HEK293 (cell line): ENCODE measurements around the gene LRP10.
A peak's percentile ranks its signal among the peaks of the same experiment; 100 is the strongest.

Experiments
- KLF1 ChIP-seq: fragments of 450-650 bp; formaldehyde crosslinking; IDR thresholded peaks from 2 replicates; pipeline ENCODE4 v1.5.1; 2016; ENCODE audit warnings: missing biosample characterization, missing genetic modification characterization
- KLF8 ChIP-seq: fragments of 450-650 bp; formaldehyde crosslinking; IDR thresholded peaks from 2 replicates; pipeline ENCODE4 v1.5.1; 2016; ENCODE audit warnings: missing biosample characterization, missing genetic modification characterization
- SP3 ChIP-seq: fragments of 450-650 bp; formaldehyde crosslinking; IDR thresholded peaks from 2 replicates; pipeline ENCODE4 v1.5.1; 2016; ENCODE audit warnings: missing biosample characterization, missing genetic modification characterization
- ZBTB17 ChIP-seq: fragments of 450-650 bp; formaldehyde crosslinking; IDR thresholded peaks from 2 replicates; pipeline ENCODE4 v1.5.1; 2016; ENCODE audit warnings: missing biosample characterization, missing genetic modification characterization
- ZBTB20 ChIP-seq: fragments of 450-650 bp; formaldehyde crosslinking; IDR thresholded peaks from 2 replicates; pipeline ENCODE4 v1.5.1; 2016; ENCODE audit warnings: missing biosample characterization, missing genetic modification characterization
- ZBTB48 ChIP-seq: fragments of 450-650 bp; formaldehyde crosslinking; IDR thresholded peaks from 2 replicates; pipeline ENCODE4 v1.5.1; 2016; ENCODE audit warnings: missing biosample characterization, missing genetic modification characterization
- ZFHX2 ChIP-seq: fragments of 450-650 bp; formaldehyde crosslinking; conservative IDR thresholded peaks from 2 replicates; pipeline ENCODE4 v1.5.1; 2016; ENCODE audit warnings: missing biosample characterization, missing genetic modification characterization
- ZNF24 ChIP-seq: fragments of 450-650 bp; formaldehyde crosslinking; IDR thresholded peaks from 2 replicates; pipeline ENCODE4 v1.5.1; 2016; ENCODE audit warnings: missing biosample characterization, missing genetic modification characterization
- ZNF292 ChIP-seq: fragments of 450-650 bp; formaldehyde crosslinking; IDR thresholded peaks from 2 replicates; pipeline ENCODE4 v1.5.1; 2016; ENCODE audit warnings: low read depth, missing biosample characterization, missing genetic modification characterization, borderline replicate concordance
- ZNF394 ChIP-seq: fragments of 450-650 bp; formaldehyde crosslinking; IDR thresholded peaks from 2 replicates; pipeline ENCODE4 v1.5.1; 2016; ENCODE audit warnings: missing biosample characterization, missing genetic modification characterization, mild to moderate bottlenecking, moderate library complexity, borderline replicate concordance
- ZNF416 ChIP-seq: fragments of 450-650 bp; formaldehyde crosslinking; IDR thresholded peaks from 2 replicates; pipeline ENCODE4 v1.5.1; 2016; ENCODE audit warnings: missing biosample characterization, missing genetic modification characterization
- ZNF558 ChIP-seq: fragments of 450-650 bp; formaldehyde crosslinking; IDR thresholded peaks from 2 replicates; pipeline ENCODE4 v1.5.1; 2016; ENCODE audit warnings: missing biosample characterization, missing genetic modification characterization
- ZNF561 ChIP-seq: fragments of 450-650 bp; IDR thresholded peaks from 2 replicates; pipeline ENCODE4 v1.5.1; 2018; ENCODE audit warnings: missing biosample characterization, missing genetic modification characterization, borderline replicate concordance
- ZNF629 ChIP-seq: fragments of 450-650 bp; formaldehyde crosslinking; IDR thresholded peaks from 2 replicates; pipeline ENCODE4 v1.5.1; 2017; ENCODE audit warnings: missing biosample characterization, missing genetic modification characterization
- ZNF670 ChIP-seq: fragments of 450-650 bp; formaldehyde crosslinking; IDR thresholded peaks from 2 replicates; pipeline ENCODE4 v1.5.1; 2016; ENCODE audit warnings: missing biosample characterization, missing genetic modification characterization, low read depth
- TF ChIP-seq, protein P1 (sequence below): fragments of 450-650 bp; formaldehyde crosslinking; IDR thresholded peaks from 2 replicates; pipeline ENCODE4 v1.5.1; 2017; ENCODE audit warnings: missing biosample characterization, missing genetic modification characterization
- TF ChIP-seq, protein P2 (sequence below): fragments of 450-650 bp; formaldehyde crosslinking; IDR thresholded peaks from 2 replicates; pipeline ENCODE4 v1.5.1; 2016; ENCODE audit warnings: missing biosample characterization, missing genetic modification characterization
- TF ChIP-seq, protein P3 (sequence below): fragments of 450-650 bp; formaldehyde crosslinking; IDR thresholded peaks from 2 replicates; pipeline ENCODE4 v1.5.1; 2016; ENCODE audit warnings: missing biosample characterization, missing genetic modification characterization
- TF ChIP-seq, protein P4 (sequence below): fragments of 450-650 bp; formaldehyde crosslinking; IDR thresholded peaks from 2 replicates; pipeline ENCODE4 v1.5.1; 2017; ENCODE audit warnings: missing biosample characterization, missing genetic modification characterization
- TF ChIP-seq, protein P5 (sequence below): fragments of 450-650 bp; formaldehyde crosslinking; IDR thresholded peaks from 2 replicates; pipeline ENCODE4 v1.5.1; 2016; ENCODE audit warnings: missing biosample characterization, missing genetic modification characterization
- TF ChIP-seq, protein P6 (sequence below): fragments of 450-650 bp; formaldehyde crosslinking; IDR thresholded peaks from 2 replicates; pipeline ENCODE4 v1.5.1; 2016; ENCODE audit warnings: missing biosample characterization, missing genetic modification characterization
- TF ChIP-seq, protein P7 (sequence below): fragments of 450-650 bp; formaldehyde crosslinking; IDR thresholded peaks from 2 replicates; pipeline ENCODE4 v1.5.1; 2016; ENCODE audit warnings: missing biosample characterization, missing genetic modification characterization

The LRP10 gene

DNA sequence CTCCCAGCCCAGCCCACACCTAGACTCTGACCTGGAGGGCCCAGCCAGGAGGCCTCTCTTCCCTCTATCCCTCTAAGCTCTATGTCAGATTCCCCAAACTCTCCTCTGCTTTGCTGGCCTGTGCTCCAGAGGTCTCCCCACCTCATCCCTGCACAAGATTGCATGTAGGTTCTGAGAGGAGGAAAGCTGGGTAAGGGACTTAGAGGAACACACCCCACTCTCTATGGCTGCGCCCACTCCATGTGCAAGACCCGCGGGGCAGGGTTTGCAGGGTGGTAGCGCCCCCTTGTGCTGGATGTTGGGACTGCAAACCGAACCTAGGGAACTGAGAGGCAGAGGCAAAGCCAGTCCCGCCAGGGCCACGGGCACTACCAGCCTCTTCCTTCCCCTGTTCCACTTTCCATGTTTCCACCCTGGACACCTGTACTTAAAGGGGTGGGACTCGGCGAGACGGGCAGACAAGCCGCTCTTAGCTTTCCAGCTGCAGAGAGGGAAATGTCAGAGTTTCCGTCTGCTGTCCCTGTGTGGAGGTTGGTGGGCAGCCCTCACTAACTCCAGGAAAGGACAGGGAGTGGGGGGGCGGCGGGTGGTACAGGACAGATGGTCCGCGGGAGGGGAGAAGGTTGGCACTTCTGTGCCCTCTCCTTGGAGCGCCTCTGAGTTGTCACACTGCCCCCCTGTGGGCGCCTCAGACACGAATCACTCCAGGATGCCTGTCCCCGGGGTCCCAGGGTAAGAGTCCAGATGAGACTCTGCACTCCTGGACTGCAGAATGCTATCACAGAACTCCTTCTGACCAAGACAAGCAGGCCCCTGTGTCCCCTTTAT is 18.4 kb upstream of the LRP10 start (continued):
- no peak for TF ChIP-seq ZNF670 (tag by site-specific recombination)
- TF ChIP-seq, protein P1, sequence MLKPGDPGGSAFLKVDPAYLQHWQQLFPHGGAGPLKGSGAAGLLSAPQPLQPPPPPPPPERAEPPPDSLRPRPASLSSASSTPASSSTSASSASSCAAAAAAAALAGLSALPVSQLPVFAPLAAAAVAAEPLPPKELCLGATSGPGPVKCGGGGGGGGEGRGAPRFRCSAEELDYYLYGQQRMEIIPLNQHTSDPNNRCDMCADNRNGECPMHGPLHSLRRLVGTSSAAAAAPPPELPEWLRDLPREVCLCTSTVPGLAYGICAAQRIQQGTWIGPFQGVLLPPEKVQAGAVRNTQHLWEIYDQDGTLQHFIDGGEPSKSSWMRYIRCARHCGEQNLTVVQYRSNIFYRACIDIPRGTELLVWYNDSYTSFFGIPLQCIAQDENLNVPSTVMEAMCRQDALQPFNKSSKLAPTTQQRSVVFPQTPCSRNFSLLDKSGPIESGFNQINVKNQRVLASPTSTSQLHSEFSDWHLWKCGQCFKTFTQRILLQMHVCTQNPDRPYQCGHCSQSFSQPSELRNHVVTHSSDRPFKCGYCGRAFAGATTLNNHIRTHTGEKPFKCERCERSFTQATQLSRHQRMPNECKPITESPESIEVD, result no peak
- TF ChIP-seq ZBTB48 (tag by site-specific recombination), result peak; percentile 76; the same call in 1 of the 2 replicates
- 0 out of 2 replicates have a peak, but pooled peaks have one; percentile 24 for TF ChIP-seq ZNF561
- TF ChIP-seq ZNF629 (tag by site-specific recombination), result peak; percentile 27; the same call in 1 of the 2 replicates
- no peak for TF ChIP-seq ZNF292 (tag by site-specific recombination)
- TF ChIP-seq ZNF394, result peak; percentile 36; the same call in 1 of the 2 replicates
- 0 out of 2 replicates have a peak, but pooled peaks have one; percentile 16 for TF ChIP-seq KLF1 (tag by site-specific recombination)
- TF ChIP-seq ZBTB17 (tag by site-specific recombination), result peak; percentile 24; the same call in 1 of the 2 replicates
- no peak for TF ChIP-seq ZNF558 (tag by site-specific recombination)
- TF ChIP-seq ZFHX2 (tag by site-specific recombination), result peak; percentile 77
- TF ChIP-seq, protein P2, sequence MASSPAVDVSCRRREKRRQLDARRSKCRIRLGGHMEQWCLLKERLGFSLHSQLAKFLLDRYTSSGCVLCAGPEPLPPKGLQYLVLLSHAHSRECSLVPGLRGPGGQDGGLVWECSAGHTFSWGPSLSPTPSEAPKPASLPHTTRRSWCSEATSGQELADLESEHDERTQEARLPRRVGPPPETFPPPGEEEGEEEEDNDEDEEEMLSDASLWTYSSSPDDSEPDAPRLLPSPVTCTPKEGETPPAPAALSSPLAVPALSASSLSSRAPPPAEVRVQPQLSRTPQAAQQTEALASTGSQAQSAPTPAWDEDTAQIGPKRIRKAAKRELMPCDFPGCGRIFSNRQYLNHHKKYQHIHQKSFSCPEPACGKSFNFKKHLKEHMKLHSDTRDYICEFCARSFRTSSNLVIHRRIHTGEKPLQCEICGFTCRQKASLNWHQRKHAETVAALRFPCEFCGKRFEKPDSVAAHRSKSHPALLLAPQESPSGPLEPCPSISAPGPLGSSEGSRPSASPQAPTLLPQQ (tag by site-specific recombination), result peak; percentile 48; the same call in 1 of the 2 replicates
- TF ChIP-seq, protein P3, sequence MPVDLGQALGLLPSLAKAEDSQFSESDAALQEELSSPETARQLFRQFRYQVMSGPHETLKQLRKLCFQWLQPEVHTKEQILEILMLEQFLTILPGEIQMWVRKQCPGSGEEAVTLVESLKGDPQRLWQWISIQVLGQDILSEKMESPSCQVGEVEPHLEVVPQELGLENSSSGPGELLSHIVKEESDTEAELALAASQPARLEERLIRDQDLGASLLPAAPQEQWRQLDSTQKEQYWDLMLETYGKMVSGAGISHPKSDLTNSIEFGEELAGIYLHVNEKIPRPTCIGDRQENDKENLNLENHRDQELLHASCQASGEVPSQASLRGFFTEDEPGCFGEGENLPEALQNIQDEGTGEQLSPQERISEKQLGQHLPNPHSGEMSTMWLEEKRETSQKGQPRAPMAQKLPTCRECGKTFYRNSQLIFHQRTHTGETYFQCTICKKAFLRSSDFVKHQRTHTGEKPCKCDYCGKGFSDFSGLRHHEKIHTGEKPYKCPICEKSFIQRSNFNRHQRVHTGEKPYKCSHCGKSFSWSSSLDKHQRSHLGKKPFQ (tag by site-specific recombination), result 0 out of 2 replicates have a peak, but pooled peaks have one; percentile 20
- peak; percentile 47 for TF ChIP-seq KLF8 (tag by site-specific recombination)
- TF ChIP-seq, protein P4, sequence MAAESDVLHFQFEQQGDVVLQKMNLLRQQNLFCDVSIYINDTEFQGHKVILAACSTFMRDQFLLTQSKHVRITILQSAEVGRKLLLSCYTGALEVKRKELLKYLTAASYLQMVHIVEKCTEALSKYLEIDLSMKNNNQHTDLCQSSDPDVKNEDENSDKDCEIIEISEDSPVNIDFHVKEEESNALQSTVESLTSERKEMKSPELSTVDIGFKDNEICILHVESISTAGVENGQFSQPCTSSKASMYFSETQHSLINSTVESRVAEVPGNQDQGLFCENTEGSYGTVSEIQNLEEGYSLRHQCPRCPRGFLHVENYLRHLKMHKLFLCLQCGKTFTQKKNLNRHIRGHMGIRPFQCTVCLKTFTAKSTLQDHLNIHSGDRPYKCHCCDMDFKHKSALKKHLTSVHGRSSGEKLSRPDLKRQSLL (tag by site-specific recombination), result no peak
- peak; percentile 39; the same call in 1 of the 2 replicates for TF ChIP-seq SP3
- TF ChIP-seq ZBTB20 (tag by site-specific recombination), result peak; percentile 37; the same call in 1 of the 2 replicates
- no peak for TF ChIP-seq ZNF416 (tag by site-specific recombination)
- TF ChIP-seq, protein P5, sequence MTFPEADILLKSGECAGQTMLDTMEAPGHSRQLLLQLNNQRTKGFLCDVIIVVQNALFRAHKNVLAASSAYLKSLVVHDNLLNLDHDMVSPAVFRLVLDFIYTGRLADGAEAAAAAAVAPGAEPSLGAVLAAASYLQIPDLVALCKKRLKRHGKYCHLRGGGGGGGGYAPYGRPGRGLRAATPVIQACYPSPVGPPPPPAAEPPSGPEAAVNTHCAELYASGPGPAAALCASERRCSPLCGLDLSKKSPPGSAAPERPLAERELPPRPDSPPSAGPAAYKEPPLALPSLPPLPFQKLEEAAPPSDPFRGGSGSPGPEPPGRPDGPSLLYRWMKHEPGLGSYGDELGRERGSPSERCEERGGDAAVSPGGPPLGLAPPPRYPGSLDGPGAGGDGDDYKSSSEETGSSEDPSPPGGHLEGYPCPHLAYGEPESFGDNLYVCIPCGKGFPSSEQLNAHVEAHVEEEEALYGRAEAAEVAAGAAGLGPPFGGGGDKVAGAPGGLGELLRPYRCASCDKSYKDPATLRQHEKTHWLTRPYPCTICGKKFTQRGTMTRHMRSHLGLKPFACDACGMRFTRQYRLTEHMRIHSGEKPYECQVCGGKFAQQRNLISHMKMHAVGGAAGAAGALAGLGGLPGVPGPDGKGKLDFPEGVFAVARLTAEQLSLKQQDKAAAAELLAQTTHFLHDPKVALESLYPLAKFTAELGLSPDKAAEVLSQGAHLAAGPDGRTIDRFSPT (tag by site-specific recombination), result peak; percentile 89
- TF ChIP-seq, protein P6, sequence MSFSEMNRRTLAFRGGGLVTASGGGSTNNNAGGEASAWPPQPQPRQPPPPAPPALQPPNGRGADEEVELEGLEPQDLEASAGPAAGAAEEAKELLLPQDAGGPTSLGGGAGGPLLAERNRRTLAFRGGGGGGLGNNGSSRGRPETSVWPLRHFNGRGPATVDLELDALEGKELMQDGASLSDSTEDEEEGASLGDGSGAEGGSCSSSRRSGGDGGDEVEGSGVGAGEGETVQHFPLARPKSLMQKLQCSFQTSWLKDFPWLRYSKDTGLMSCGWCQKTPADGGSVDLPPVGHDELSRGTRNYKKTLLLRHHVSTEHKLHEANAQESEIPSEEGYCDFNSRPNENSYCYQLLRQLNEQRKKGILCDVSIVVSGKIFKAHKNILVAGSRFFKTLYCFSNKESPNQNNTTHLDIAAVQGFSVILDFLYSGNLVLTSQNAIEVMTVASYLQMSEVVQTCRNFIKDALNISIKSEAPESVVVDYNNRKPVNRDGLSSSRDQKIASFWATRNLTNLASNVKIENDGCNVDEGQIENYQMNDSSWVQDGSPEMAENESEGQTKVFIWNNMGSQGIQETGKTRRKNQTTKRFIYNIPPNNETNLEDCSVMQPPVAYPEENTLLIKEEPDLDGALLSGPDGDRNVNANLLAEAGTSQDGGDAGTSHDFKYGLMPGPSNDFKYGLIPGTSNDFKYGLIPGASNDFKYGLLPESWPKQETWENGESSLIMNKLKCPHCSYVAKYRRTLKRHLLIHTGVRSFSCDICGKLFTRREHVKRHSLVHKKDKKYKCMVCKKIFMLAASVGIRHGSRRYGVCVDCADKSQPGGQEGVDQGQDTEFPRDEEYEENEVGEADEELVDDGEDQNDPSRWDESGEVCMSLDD, result 0 out of 2 replicates have a peak, but pooled peaks have one; percentile 18
- TF ChIP-seq, protein P7, sequence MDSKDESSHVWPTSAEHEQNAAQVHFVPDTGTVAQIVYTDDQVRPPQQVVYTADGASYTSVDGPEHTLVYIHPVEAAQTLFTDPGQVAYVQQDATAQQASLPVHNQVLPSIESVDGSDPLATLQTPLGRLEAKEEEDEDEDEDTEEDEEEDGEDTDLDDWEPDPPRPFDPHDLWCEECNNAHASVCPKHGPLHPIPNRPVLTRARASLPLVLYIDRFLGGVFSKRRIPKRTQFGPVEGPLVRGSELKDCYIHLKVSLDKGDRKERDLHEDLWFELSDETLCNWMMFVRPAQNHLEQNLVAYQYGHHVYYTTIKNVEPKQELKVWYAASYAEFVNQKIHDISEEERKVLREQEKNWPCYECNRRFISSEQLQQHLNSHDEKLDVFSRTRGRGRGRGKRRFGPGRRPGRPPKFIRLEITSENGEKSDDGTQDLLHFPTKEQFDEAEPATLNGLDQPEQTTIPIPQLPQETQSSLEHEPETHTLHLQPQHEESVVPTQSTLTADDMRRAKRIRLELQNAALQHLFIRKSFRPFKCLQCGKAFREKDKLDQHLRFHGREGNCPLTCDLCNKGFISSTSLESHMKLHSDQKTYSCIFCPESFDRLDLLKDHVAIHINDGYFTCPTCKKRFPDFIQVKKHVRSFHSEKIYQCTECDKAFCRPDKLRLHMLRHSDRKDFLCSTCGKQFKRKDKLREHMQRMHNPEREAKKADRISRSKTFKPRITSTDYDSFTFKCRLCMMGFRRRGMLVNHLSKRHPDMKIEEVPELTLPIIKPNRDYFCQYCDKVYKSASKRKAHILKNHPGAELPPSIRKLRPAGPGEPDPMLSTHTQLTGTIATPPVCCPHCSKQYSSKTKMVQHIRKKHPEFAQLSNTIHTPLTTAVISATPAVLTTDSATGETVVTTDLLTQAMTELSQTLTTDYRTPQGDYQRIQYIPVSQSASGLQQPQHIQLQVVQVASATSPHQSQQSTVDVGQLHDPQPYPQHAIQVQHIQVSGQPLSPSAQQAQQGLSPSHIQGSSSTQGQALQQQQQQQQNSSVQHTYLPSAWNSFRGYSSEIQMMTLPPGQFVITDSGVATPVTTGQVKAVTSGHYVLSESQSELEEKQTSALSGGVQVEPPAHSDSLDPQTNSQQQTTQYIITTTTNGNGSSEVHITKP (tag by site-specific recombination), result peak; percentile 97
- TF ChIP-seq ZNF24, result 0 out of 2 replicates have a peak, but pooled peaks have one; percentile 42
